WTC11 (cell line): Measurements from ENCODE around the gene SDK2.

Source experiments
- ARID4B ChIP-seq: sonication (generic); formaldehyde crosslinking; IDR thresholded peaks from 2 replicates; pipeline ENCODE4 v1.8.0; 2023; ENCODE audit warnings: missing genetic modification reagents, mild to moderate bottlenecking, borderline replicate concordance
- CTCF ChIP-seq: fragments of 200-600 bp; IDR thresholded peaks from 2 replicates; pipeline ENCODE4 v1.8.0; 2022; ENCODE audit warnings: antibody characterized with exemption
- NR1H2 ChIP-seq: sonication (generic); formaldehyde crosslinking; IDR thresholded peaks from 2 replicates; pipeline ENCODE4 v1.9.0; 2021; ENCODE audit warnings: mild to moderate bottlenecking, moderate library complexity, missing genetic modification reagents
- PRDM15 ChIP-seq: sonication (generic); formaldehyde crosslinking; IDR thresholded peaks from 2 replicates; pipeline ENCODE4 v1.8.0; 2022; ENCODE audit warnings: missing genetic modification reagents
- ZNF121 ChIP-seq: sonication (generic); formaldehyde crosslinking; IDR thresholded peaks from 2 replicates; pipeline ENCODE4 v1.8.0; 2023; ENCODE audit warnings: missing genetic modification reagents
- ZNF263 ChIP-seq: sonication (generic); formaldehyde crosslinking; IDR thresholded peaks from 2 replicates; pipeline ENCODE4 v1.8.1; 2022; ENCODE audit warnings: low read depth, mild to moderate bottlenecking, moderate library complexity, missing genetic modification reagents

- TF ChIP-seq ARID4B (CRISPR knock-in tag) (no peak), CTCF (no peak), NR1H2 (CRISPR knock-in tag) (no peak), ZNF263 (CRISPR knock-in tag) (no peak), PRDM15 (CRISPR knock-in tag) (no peak), ZNF121 (CRISPR knock-in tag) (no peak)
Measured at GRCh38 chr17:73290399-73291259, 353.6 kb downstream of the SDK2 start.
